Posterior vena cava (tissue), 2 donors: ENCODE data around the gene CLCNKA. TPM values are rescaled to one million over a fixed set of nuclear protein-coding genes. Genes with fewer than 3 reads are reported as not detected.
A peak's percentile ranks its signal among the peaks of the same experiment; 100 is the strongest.
"Not testable (repeated sequence)": the region's sequence is repeated elsewhere in the genome, so short reads cannot be mapped to it uniquely, and the experiment has no call there.

ENCODE experiments used
- DNase-seq: peaks from one replicate; pipeline ENCODE4 v3.0.0-alpha.2; 2020; ENCODE audit warnings: low spot score
- intact Hi-C, 2 donors: fragments of 100-400 bp; cut with DNase I; formaldehyde crosslinking; loops; one replicate each; pipeline versions ENCODE4 v1.14.1 to v1.14.2; 2022 to 2023
- total RNA-seq, 2 donors: library from RNA; stranded (reverse); fragmentation: NEBNext Ultra II Directional; extraction: Animal tissue kit (Norgen Biotek cat#: 25700); gene quantifications; one replicate each; pipeline ENCODE4 v1.2.1, GENCODE V29; 2021
- donor health status: DM: yes; HTN: yes; CAD: no.
- donor health status: DM: yes; HTN: yes; CAD: no.

CLCNKA gene
- total RNA-seq, 2 donors from 2014 or later = 0.51 to 0.90 TPM

- intact Hi-C loops = no loop called here
- DNase-seq = no peak
Observed at GRCh38 chr1:16014509-16015482, 7.0 kb upstream of the CLCNKA start.

- no peak for DNase-seq
- intact Hi-C loops = no loop called here
Observed at GRCh38 chr1:16015491-16015890, 6.3 kb upstream of the CLCNKA start.

- DNase-seq = no peak
- intact Hi-C loops = no loop called here
Observed at GRCh38 chr1:16015960-16016901, 5.6 kb upstream of the CLCNKA start.

- intact Hi-C loops = no loop called here
- no peak for DNase-seq
Observed at GRCh38 chr1:16017076-16017460, 4.8 kb upstream of the CLCNKA start.

GRCh38 chr1:16017461-16018303 is 4.2 kb upstream of the CLCNKA start, which contains the start of gene HSPB7:
Gene HSPB7 (minus strand): TSS chr1:16018043. CDS start chr1:16017963, 80 bp downstream.
- DNase-seq = peak; percentile 96
- intact Hi-C loops = no loop called here

GRCh38 chr1:16018308-16018707 is 3.5 kb upstream of the CLCNKA start:
- no peak for DNase-seq
- intact Hi-C loops = no loop called here

- DNase-seq = no peak
- intact Hi-C loops = no loop called here
Observed at GRCh38 chr1:16018749-16019643, 2.8 kb upstream of the CLCNKA start.

GRCh38 chr1:16019644-16020277 is 2.1 kb upstream of the CLCNKA start:
- no peak for DNase-seq
- intact Hi-C loops = no loop called here

- no peak for DNase-seq
- intact Hi-C loops = no loop called here
Observed at GRCh38 chr1:16020325-16020724, 1.5 kb upstream of the CLCNKA start.

GRCh38 chr1:16020878-16021277 is 958 bp upstream of the CLCNKA start:
- DNase-seq, intact Hi-C loops: not testable (repeated sequence)

GRCh38 chr1:16022393-16022792 is 557 bp downstream of the CLCNKA start:
- DNase-seq = no peak
- intact Hi-C loops = no loop called here

- intact Hi-C loops = no loop called here
- no peak for DNase-seq
Observed at GRCh38 chr1:16023050-16023653, 1.3 kb downstream of the CLCNKA start.

- intact Hi-C loops, DNase-seq: not testable (repeated sequence)
Observed at GRCh38 chr1:16026302-16026701, 4.5 kb downstream of the CLCNKA start.

- DNase-seq = no peak
- intact Hi-C loops = no loop called here
Observed at GRCh38 chr1:16026723-16027484, 5.1 kb downstream of the CLCNKA start.

GRCh38 chr1:16028237-16029002 is 6.6 kb downstream of the CLCNKA start:
- no peak for DNase-seq
- intact Hi-C loops = no loop called here

- intact Hi-C loops, DNase-seq: not testable (repeated sequence)
Observed at GRCh38 chr1:16029003-16029268, 7.1 kb downstream of the CLCNKA start.
